Measurements from ENCODE around the gene CILP. TPM values are rescaled to one million over a fixed set of nuclear protein-coding genes. Genes with fewer than 3 reads are reported as not detected.
"Not testable (repeated sequence)": the region's sequence is repeated elsewhere in the genome, so short reads cannot be mapped to it uniquely, and the experiment has no call there.

CILP gene
- total RNA-seq, 1 experiment from 2014 or later: not detected

GRCh38 chr15:65194826-65195547, 16.3 kb downstream of the CILP start:
- peak; percentile 62 for DNase-seq
- Histone ChIP-seq H3K27me3 (ENCODE audit: control insufficient read depth, insufficient read depth, low read length) (no peaks in the 10 kb centered on the region), H3K4me3 (ENCODE audit: insufficient read depth, low read depth, low read length) (no peak overlapping the region), H3K36me3 (replicated peaks; ENCODE audit: control insufficient read depth, insufficient read depth, low read length) (no peaks in the 10 kb centered on the region)

- H3K27me3 ChIP-seq (ENCODE audit: control insufficient read depth, insufficient read depth, low read length): no peaks in the 10 kb centered on the region
- no peaks in the 10 kb centered on the region for H3K36me3 ChIP-seq (replicated peaks; ENCODE audit: control insufficient read depth, insufficient read depth, low read length)
- H3K4me3 ChIP-seq (ENCODE audit: insufficient read depth, low read depth, low read length): no peak overlapping the region
- no peak for DNase-seq
Observed at GRCh38 chr15:65192016-65192415, 19.3 kb downstream of the CILP start.

- Histone ChIP-seq H3K27me3 (ENCODE audit: control insufficient read depth, insufficient read depth, low read length) (no peaks in the 10 kb centered on the region), H3K4me3 (ENCODE audit: insufficient read depth, low read depth, low read length) (no peak overlapping the region), H3K36me3 (replicated peaks; ENCODE audit: control insufficient read depth, insufficient read depth, low read length) (no peaks in the 10 kb centered on the region)
- peak; percentile 82 for DNase-seq
Observed at GRCh38 chr15:65189102-65189740, 22.1 kb downstream of the CILP start.

GRCh38 chr15:65188472-65188871, 22.8 kb downstream of the CILP start:
- not testable (repeated sequence) for H3K36me3 ChIP-seq (replicated peaks; ENCODE audit: control insufficient read depth, insufficient read depth, low read length); H3K27me3 ChIP-seq (ENCODE audit: control insufficient read depth, insufficient read depth, low read length); DNase-seq; H3K4me3 ChIP-seq (ENCODE audit: insufficient read depth, low read depth, low read length)

- H3K27me3 ChIP-seq (ENCODE audit: control insufficient read depth, insufficient read depth, low read length): no peaks in the 10 kb centered on the region
- DNase-seq: peak; percentile 99
- peak within 1 kb of the TSS; percentile 99 for H3K4me3 ChIP-seq (ENCODE audit: insufficient read depth, low read depth, low read length)
Observed at GRCh38 chr15:65184868-65185717, 26.2 kb downstream of the CILP start, which contains the start of gene CLPX. Gene CLPX, minus strand, starts transcription at chr15:65185342. Its CDS starts 189 bp downstream, at chr15:65185153.

GRCh38 chr15:65184305-65184867, 26.9 kb downstream of the CILP start:
- H3K36me3 ChIP-seq (replicated peaks; ENCODE audit: control insufficient read depth, insufficient read depth, low read length): no peaks in the 10 kb centered on the region
- H3K27me3 ChIP-seq (ENCODE audit: control insufficient read depth, insufficient read depth, low read length): no peaks in the 10 kb centered on the region
- H3K4me3 ChIP-seq (ENCODE audit: insufficient read depth, low read depth, low read length): peak overlapping the region; percentile 99
- peak; percentile 81 for DNase-seq

More at GRCh38 chr15:65184868-65185717, 26.2 kb downstream of the CILP start, which contains the start of gene CLPX:
- H3K36me3 ChIP-seq (replicated peaks; ENCODE audit: control insufficient read depth, insufficient read depth, low read length): no peaks in the 10 kb centered on the region

- no peak for DNase-seq
- Histone ChIP-seq H3K27me3 (ENCODE audit: control insufficient read depth, insufficient read depth, low read length) (no peaks in the 10 kb centered on the region), H3K4me3 (ENCODE audit: insufficient read depth, low read depth, low read length) (peak overlapping the region; percentile 99), H3K36me3 (replicated peaks; ENCODE audit: control insufficient read depth, insufficient read depth, low read length) (peaks cover 4% of the 10 kb centered on the region)
Observed at GRCh38 chr15:65183865-65184159, 27.5 kb downstream of the CILP start.

GRCh38 chr15:65182538-65182937, 28.7 kb downstream of the CILP start:
- no peak overlapping the region for H3K4me3 ChIP-seq (ENCODE audit: insufficient read depth, low read depth, low read length)
- no peaks in the 10 kb centered on the region for H3K27me3 ChIP-seq (ENCODE audit: control insufficient read depth, insufficient read depth, low read length)
- DNase-seq: no peak
- peaks cover 6% of the 10 kb centered on the region for H3K36me3 ChIP-seq (replicated peaks; ENCODE audit: control insufficient read depth, insufficient read depth, low read length)

- not testable (repeated sequence) for H3K4me3 ChIP-seq (ENCODE audit: insufficient read depth, low read depth, low read length); DNase-seq; H3K27me3 ChIP-seq (ENCODE audit: control insufficient read depth, insufficient read depth, low read length)
Observed at GRCh38 chr15:65181582-65182353, 29.5 kb downstream of the CILP start.

GRCh38 chr15:65180167-65180566, 31.1 kb downstream of the CILP start:
- Histone ChIP-seq H3K36me3 (replicated peaks; ENCODE audit: control insufficient read depth, insufficient read depth, low read length) (peaks cover 9% of the 10 kb centered on the region), H3K4me3 (ENCODE audit: insufficient read depth, low read depth, low read length) (no peak overlapping the region)

More at GRCh38 chr15:65181582-65182353, 29.5 kb downstream of the CILP start:
- not testable (repeated sequence) for H3K36me3 ChIP-seq (replicated peaks; ENCODE audit: control insufficient read depth, insufficient read depth, low read length)

GRCh38 chr15:65177901-65178300, 33.4 kb downstream of the CILP start:
- H3K4me3 ChIP-seq (ENCODE audit: insufficient read depth, low read depth, low read length): no peak overlapping the region
- peaks cover 9% of the 10 kb centered on the region for H3K36me3 ChIP-seq (replicated peaks; ENCODE audit: control insufficient read depth, insufficient read depth, low read length)
- DNase-seq: no peak
- H3K27me3 ChIP-seq (ENCODE audit: control insufficient read depth, insufficient read depth, low read length): no peaks in the 10 kb centered on the region

More at GRCh38 chr15:65180167-65180566, 31.1 kb downstream of the CILP start:
- H3K27me3 ChIP-seq (ENCODE audit: control insufficient read depth, insufficient read depth, low read length): no peaks in the 10 kb centered on the region
- no peak for DNase-seq

- Histone ChIP-seq H3K4me3 (ENCODE audit: insufficient read depth, low read depth, low read length) (no peak overlapping the region), H3K36me3 (replicated peaks; ENCODE audit: control insufficient read depth, insufficient read depth, low read length) (peaks cover 9% of the 10 kb centered on the region), H3K27me3 (ENCODE audit: control insufficient read depth, insufficient read depth, low read length) (no peaks in the 10 kb centered on the region)
- no peak for DNase-seq
Observed at GRCh38 chr15:65176056-65176455, 35.2 kb downstream of the CILP start.

GRCh38 chr15:65175511-65175910, 35.8 kb downstream of the CILP start:
- Histone ChIP-seq H3K27me3 (ENCODE audit: control insufficient read depth, insufficient read depth, low read length) (no peaks in the 10 kb centered on the region), H3K36me3 (replicated peaks; ENCODE audit: control insufficient read depth, insufficient read depth, low read length) (peaks cover 10% of the 10 kb centered on the region), H3K4me3 (ENCODE audit: insufficient read depth, low read depth, low read length) (no peak overlapping the region)
- DNase-seq: no peak

GRCh38 chr15:65174509-65174908, 36.8 kb downstream of the CILP start:
- no peak overlapping the region for H3K4me3 ChIP-seq (ENCODE audit: insufficient read depth, low read depth, low read length)
- H3K36me3 ChIP-seq (replicated peaks; ENCODE audit: control insufficient read depth, insufficient read depth, low read length): peaks cover 12% of the 10 kb centered on the region
- DNase-seq: no peak
- H3K27me3 ChIP-seq (ENCODE audit: control insufficient read depth, insufficient read depth, low read length): no peaks in the 10 kb centered on the region

Measured in H7 (cell line).